ENCODE results near the gene C2orf72.

DNA sequence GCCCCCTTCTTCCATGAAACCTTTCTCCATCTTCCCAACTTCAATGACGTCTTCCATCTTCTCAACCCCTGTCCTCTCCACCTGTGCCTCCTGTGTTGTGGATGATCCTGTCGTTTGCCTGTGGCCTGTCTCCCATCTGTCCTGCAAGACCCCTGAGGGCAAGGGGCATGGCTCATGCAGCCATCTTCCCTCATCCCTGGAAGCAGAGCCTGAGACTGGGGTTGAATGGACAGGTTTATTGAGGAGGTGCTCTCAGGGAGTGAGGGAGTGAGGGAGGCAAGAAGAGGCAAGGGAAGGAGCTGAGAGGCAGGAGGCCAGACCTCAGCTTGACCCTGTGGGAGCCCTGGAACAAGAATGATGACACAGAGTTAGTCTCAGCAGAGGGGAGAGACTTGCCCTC, 34.1 kb upstream of the C2orf72 start:
- no peak for TF ChIP-seq EZH2phosphoT487 (IDR thresholded peaks at IDR 0.05; ENCODE audit: low read depth, severe bottlenecking, unreplicated experiment)
- TF ChIP-seq, protein P1, sequence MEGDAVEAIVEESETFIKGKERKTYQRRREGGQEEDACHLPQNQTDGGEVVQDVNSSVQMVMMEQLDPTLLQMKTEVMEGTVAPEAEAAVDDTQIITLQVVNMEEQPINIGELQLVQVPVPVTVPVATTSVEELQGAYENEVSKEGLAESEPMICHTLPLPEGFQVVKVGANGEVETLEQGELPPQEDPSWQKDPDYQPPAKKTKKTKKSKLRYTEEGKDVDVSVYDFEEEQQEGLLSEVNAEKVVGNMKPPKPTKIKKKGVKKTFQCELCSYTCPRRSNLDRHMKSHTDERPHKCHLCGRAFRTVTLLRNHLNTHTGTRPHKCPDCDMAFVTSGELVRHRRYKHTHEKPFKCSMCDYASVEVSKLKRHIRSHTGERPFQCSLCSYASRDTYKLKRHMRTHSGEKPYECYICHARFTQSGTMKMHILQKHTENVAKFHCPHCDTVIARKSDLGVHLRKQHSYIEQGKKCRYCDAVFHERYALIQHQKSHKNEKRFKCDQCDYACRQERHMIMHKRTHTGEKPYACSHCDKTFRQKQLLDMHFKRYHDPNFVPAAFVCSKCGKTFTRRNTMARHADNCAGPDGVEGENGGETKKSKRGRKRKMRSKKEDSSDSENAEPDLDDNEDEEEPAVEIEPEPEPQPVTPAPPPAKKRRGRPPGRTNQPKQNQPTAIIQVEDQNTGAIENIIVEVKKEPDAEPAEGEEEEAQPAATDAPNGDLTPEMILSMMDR (IDR thresholded peaks at IDR 0.05; ENCODE audit: poor library complexity) = no peak
